ENCODE measurements around the gene SH3RF3.

Gene SH3RF3

GRCh38 chr2:109512076-109512475 is 383.1 kb downstream of the SH3RF3 start:
- no peak overlapping the region for H3K4me2 ChIP-seq (ENCODE audit: low read length)
- TF ChIP-seq CTCF (IDR thresholded peaks at IDR 0.05) = no peak
- H2AFZ ChIP-seq = no peak overlapping the region
- no peaks in the 10 kb centered on the region for H3K27me3 ChIP-seq (ENCODE audit: control insufficient read depth, insufficient read depth, low read length)
- no peaks in the 10 kb centered on the region for H3K9me3 ChIP-seq (ENCODE audit: control insufficient read depth, low read length)
- no peaks in the 10 kb centered on the region for H3K79me2 ChIP-seq
- no peaks in the 10 kb centered on the region for H3K36me3 ChIP-seq (ENCODE audit: control insufficient read depth, insufficient read depth, low read length)
- H3K27ac ChIP-seq = no peak overlapping the region
- no peak overlapping the region for H3K9ac ChIP-seq
- no peaks in the 10 kb centered on the region for H3K4me1 ChIP-seq
- H3K4me3 ChIP-seq (ENCODE audit: low read depth, low read length) = no peak overlapping the region

- Histone ChIP-seq H3K4me3 (ENCODE audit: low read depth, low read length) (no peak overlapping the region), H3K79me2 (no peaks in the 10 kb centered on the region), H3K4me1 (no peaks in the 10 kb centered on the region), H3K9ac (no peak overlapping the region), H3K27me3 (ENCODE audit: control insufficient read depth, insufficient read depth, low read length) (no peaks in the 10 kb centered on the region), H3K27ac (no peak overlapping the region), H3K9me3 (ENCODE audit: control insufficient read depth, low read length) (no peaks in the 10 kb centered on the region), H3K36me3 (ENCODE audit: control insufficient read depth, insufficient read depth, low read length) (no peaks in the 10 kb centered on the region), H2AFZ (no peak overlapping the region), H3K4me2 (ENCODE audit: low read length) (no peak overlapping the region)
- no peak for TF ChIP-seq CTCF (IDR thresholded peaks at IDR 0.05)
These were observed 384.2 kb downstream of the SH3RF3 start for GRCh38 chr2:109513230-109513629.

- Histone ChIP-seq H3K4me2 (ENCODE audit: low read length) (no peak overlapping the region), H3K36me3 (ENCODE audit: control insufficient read depth, insufficient read depth, low read length) (no peaks in the 10 kb centered on the region), H3K27me3 (ENCODE audit: control insufficient read depth, insufficient read depth, low read length) (no peaks in the 10 kb centered on the region), H3K4me3 (ENCODE audit: low read depth, low read length) (no peak overlapping the region), H3K9ac (no peak overlapping the region), H3K79me2 (no peaks in the 10 kb centered on the region), H3K4me1 (no peaks in the 10 kb centered on the region), H2AFZ (no peak overlapping the region), H3K9me3 (ENCODE audit: control insufficient read depth, low read length) (no peaks in the 10 kb centered on the region), H3K27ac (no peak overlapping the region)
- no peak for TF ChIP-seq CTCF (IDR thresholded peaks at IDR 0.05)
These were observed 385.0 kb downstream of the SH3RF3 start for GRCh38 chr2:109513749-109514588.

- no peak for TF ChIP-seq CTCF (IDR thresholded peaks at IDR 0.05)
- Histone ChIP-seq H3K4me1 (no peaks in the 10 kb centered on the region), H3K4me2 (ENCODE audit: low read length) (no peak overlapping the region), H3K9ac (no peak overlapping the region), H3K9me3 (ENCODE audit: control insufficient read depth, low read length) (no peaks in the 10 kb centered on the region), H2AFZ (no peak overlapping the region), H3K79me2 (no peaks in the 10 kb centered on the region), H3K36me3 (ENCODE audit: control insufficient read depth, insufficient read depth, low read length) (no peaks in the 10 kb centered on the region), H3K4me3 (ENCODE audit: low read depth, low read length) (no peak overlapping the region), H3K27me3 (ENCODE audit: control insufficient read depth, insufficient read depth, low read length) (no peaks in the 10 kb centered on the region), H3K27ac (no peak overlapping the region)
These were observed 385.9 kb downstream of the SH3RF3 start for GRCh38 chr2:109514857-109515256.
